GM21529 (cell line): ENCODE data around the gene ABCB8.

Experiments
- ATAC-seq: cut with Tn5 transposase; IDR thresholded peaks from one replicate; pipeline ENCODE4 v1.9.1; 2021; ENCODE audit not compliant: unreplicated experiment

The ABCB8 gene

DNA sequence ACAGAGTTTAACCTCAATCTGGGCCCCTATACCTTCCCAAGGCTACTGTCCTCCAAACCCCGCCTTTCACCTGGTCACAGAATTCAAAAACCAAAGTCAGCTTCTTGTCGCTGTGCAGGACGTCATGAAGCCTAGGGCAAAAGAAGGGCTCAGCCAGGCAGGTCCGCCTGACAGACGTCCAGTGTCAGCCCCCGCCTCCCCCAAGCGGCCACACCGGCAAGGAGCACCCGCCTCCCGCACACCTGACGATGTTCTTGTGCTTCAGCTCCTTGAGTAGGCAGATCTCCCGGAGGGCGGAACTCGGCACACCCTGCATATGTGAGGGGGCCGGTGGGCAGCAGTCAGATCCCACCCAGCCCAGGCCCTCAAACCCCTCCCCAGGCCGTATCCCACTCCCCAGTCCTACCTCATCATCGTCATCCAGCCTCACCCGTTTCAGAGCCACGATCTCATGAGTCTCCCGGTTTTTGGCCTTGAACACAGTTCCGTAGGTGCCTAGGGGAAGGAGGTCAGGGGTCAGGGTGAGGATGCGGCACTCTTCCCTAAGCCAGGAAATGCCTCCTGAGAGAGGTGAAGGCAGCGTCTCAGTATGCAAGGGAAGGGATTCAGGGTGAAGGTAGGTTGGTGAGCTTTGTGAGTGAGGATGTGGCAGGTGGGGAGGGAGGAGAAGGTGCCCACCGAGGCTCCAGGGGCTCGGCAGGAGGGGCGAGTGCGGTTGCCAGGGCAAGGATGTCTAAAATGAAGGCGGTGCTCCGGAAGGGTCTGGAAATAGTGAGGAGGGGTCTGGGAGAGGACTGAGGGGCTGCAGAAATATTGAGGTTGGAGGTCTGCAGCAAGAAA lies 28.6 kb downstream of the ABCB8 start:
- ATAC-seq, result no peak

DNA sequence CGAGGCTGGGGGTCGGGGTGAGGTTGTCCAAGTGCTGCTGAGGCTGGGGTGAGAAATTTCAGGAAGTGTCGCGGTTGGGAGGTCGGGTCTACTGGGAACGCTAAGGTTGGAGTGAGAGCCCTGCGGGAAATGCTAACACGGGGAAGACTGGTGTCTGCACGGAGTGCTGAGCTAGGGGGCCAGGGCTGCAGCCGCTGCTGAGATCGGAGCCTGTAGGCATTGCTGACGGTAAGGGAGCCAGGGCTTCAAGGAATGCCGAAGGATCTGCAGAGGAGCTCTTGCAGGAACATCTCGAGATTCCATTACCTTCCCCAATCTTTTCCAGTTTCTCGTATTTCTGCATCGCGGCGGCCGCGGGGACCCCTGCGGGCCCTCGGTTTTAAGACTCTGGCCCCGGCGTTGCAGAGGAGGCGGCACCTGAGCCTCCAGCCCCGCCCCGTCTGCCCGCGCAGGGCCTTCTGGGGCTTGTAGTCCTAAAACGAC lies 29.3 kb downstream of the ABCB8 start, which contains the start of gene CDK5:
Gene CDK5, minus strand, starts transcription at position 392 of the 483 bp plus-strand sequence. Its CDS starts 49 bp downstream, at position 343.
- peak; percentile 10 for ATAC-seq

GRCh38 chr7:151057989-151058780 lies 29.9 kb downstream of the ABCB8 start:
- ATAC-seq, result peak; percentile 86

- no peak for ATAC-seq
Measured at GRCh38 chr7:151058781-151059366, 30.6 kb downstream of the ABCB8 start.

DNA sequence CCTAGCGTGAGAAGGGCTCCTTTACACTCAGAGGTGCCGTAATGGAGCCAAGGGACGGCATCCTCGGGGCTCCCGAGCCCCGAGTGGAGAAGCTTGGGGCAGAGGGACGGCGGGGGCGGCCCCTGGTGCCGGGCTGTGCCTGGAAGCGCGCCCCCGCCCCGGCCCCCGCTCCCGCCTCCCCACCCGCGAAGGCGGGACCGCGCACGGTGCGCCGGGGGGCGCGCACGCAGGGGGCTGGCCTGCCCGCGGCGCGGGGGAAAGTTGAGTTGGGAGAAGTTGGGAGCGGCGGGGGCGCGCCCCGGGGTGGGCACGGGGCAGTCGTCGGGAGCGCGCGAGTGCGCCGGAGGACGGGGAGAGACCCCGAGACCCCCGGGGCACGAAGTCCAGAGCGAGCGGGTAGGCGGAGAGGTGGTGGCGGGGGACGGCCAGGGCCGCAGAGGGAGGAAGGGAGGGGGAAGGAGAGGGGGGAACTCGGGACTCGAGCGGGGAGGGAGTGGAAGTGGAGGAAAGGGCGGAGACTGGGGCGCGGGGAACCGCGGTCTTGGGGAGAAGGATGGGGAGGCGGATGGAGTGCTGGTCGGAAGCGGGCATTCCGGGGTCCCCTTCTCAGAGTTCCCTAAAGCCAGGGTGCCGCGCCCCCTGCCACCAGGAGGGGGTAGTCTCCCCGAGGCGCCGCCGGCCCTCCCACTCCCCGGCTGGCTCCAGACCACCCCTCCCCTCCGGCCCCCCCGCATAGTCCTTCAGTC lies 31.3 kb downstream of the ABCB8 start, which contains the start of gene SLC4A2:
Gene SLC4A2, plus strand, starts transcription at position 223 of the 746 bp plus-strand sequence. CDS start 2,399 bp downstream, outside the sequence.
- peak; percentile 29 for ATAC-seq

DNA sequence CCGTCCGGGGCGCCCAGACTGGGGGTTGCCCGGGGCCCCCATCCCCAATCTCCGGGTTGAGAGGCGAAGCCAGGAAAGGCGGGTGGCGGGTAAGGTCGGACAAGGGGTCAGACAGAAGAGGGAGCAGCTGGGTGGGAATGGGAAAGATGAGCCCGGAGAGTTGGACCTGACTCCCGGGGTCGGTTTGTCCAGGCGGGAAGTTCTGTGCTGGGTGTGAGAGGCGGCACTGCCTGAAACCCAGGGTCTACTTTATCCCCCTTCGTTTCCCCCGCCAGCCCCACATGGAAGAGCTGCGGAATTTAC lies 31.8 kb downstream of the ABCB8 start:
- ATAC-seq, result no peak

DNA sequence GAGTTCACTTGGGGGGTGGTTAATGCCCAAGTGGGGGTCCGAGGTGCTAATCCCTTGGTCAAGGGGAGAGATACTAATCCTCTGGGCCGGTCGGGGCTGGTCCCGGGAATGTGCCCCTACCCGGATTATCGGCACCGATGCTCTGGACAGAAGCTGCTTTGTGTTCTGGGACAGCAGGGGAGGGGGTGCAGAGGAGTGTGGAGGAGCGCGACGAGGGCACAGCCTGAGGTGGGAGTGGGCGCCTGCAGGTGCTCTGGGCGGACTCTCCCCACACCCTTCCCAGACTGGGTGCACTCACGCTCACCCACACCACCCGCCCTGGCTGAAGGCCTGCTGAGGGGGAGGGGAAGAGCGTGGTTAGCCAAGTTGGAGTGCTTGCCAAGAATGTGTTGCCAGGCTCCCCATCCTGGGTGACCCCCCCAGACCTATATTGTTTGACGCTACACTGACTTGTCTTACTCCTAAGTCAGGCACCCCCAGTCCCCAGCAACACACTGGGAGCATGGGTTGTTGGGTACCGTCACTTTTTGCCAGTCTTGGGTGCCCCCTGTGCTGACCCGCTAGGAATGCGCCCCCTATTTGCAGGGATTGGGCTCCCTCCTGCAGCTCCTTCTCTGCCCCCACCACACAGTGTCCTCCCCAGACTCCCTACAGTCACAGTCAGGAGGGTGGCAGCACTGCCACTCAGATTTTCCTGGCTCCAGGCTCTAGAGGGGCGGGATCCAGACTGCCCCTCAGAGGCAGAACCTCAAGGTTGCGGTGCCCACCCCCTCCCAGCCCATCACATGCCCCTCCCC lies 32.4 kb downstream of the ABCB8 start:
- no peak for ATAC-seq

- ATAC-seq, result no peak
Measured at GRCh38 chr7:151061213-151062110, 33.2 kb downstream of the ABCB8 start.

- ATAC-seq, result no peak
Measured at GRCh38 chr7:151062111-151062398, 33.8 kb downstream of the ABCB8 start.

DNA sequence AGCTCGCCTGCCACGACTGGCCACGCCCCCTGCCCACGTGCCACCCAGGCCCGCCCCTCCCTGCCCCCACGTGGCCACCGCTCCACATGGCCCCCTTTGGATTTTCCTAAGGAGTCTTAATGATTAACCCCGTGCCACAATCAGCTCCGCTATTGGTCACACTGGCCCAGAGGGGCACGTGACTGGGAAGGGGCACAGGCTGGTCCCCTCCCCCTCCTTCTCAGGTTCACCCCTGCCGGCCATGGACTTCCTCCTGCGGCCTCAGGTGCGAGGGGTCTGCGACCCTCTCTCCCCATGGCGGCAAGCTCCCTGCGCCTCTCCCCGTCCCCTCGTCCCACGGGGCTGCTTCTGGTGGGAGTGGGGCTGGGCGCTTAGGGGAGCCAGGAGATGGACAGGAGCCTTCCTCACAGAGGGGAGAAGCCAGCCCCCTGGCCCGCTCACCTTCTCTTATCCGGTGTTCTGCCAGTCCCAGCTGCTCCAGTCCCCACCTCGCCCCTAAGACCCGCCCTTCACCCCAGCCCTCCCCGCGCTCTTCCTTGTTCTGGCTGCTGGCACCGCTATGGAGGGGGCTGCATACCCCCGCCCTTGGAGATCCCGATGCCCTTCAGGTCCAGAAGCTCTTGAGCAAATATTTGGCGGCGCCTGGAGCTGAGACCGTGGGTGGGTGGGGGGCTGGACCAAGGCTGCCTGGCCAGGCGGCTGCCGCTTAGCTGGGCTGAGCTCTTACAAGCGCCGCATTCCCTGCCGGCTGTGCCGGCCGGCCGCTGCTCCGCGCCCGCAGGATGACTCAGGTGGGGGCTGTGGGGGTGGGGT lies 34.4 kb downstream of the ABCB8 start:
- no peak for ATAC-seq

GRCh38 chr7:151063212-151063561 lies 34.9 kb downstream of the ABCB8 start:
- ATAC-seq, result no peak

DNA sequence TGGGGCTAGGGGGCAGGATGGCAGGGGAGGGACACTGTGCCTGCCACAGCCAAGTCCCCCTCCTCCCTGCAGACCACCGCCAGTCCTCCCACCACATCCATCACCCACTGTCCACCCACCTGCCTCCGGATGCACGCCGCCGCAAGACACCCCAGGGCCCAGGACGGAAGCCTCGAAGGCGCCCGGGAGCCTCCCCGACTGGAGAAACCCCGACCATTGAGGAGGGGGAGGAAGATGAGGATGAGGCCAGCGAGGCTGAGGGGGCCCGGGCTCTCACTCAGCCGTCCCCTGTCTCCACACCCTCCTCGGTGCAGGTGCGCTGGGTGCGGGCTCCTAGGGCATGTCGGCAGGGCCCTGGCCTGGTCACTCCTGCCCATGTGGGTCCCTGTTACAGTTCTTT lies 36.2 kb downstream of the ABCB8 start:
- no peak for ATAC-seq

DNA sequence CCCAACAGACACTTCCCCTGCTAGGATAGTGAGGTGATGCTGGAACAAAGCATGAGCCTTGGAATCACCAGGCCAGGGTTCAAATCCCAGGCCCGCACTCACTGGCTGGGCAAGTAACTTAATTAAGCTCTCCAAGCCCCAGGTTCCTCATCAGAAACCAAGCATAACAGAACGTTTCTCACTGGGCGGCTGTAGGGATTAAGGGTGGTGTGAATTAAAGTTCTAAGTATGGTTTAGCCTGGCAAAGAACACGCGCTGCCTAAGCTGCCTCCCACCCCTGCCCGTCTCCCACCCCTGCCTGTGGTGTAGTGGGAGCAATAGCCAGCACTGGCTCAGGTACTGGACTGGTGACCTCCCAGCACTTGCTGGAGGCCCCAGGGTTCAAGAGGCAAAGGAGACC lies 36.7 kb downstream of the ABCB8 start:
- ATAC-seq, result no peak

DNA sequence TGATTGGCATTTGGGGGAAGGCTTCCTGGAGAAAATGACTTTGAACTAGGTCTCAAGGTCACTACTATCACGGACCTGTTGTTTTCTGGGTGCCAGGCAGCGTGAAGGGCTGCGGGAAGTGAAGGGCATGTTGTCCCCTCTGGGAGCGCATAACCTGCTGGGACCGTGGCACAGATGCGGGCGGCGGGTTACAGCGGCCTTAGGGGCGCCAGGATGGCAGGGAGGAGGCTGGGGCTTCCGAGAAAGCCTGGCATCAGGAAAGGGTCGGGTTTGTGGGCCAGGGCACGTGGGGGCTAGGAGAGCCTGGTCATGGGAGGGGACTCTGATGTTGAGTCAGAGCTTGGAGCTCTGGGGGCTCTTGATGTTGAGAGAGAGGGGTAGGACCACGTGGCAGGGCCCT lies 37.3 kb downstream of the ABCB8 start:
- no peak for ATAC-seq

- no peak for ATAC-seq
Measured at GRCh38 chr7:151066273-151066974, 38.2 kb downstream of the ABCB8 start.

GRCh38 chr7:151068069-151068773 lies 40.0 kb downstream of the ABCB8 start:
- no peak for ATAC-seq

DNA sequence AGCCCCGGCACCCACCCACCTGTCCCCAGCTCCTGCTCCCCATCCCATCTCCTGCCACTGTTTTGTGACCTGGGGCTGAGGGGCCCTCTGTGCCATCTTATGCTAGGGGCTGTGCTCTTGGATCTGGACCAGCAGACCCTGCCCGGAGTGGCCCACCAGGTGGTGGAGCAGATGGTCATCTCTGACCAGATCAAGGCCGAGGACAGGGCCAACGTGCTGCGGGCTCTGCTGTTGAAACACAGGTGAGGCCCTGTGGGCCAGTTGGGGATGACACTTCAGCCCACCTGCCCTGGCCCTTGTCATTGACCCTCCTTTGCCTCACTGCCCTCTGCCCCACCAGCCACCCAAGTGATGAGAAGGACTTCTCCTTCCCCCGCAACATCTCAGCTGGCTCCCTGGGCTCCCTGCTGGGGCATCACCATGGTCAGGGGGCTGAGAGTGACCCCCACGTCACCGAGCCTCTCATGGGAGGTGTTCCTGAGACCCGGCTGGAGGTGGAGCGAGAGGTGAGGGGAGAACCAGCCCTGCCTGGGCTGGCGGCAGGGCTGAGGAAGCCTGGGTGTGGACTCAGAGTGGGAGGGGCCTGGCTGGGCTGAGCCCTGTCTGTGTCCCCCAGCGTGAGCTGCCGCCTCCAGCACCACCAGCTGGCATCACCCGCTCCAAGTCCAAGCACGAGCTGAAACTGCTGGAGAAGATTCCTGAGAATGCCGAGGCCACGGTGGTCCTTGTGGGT lies 41.8 kb downstream of the ABCB8 start:
- ATAC-seq, result no peak
